Measurements from ENCODE around the gene MCUB.

GRCh38 chr4:109590905-109591304, 30.9 kb downstream of the MCUB start:
- TF ChIP-seq POLR2A (IDR thresholded peaks at IDR 0.05; ENCODE audit: low read length) (no peak), TFCP2L1 (CRISPR knock-in tag; IDR thresholded peaks at IDR 0.05) (no peak), MYC (IDR thresholded peaks at IDR 0.05; ENCODE audit: borderline replicate concordance, low read length) (no peak), HDAC2 (IDR thresholded peaks at IDR 0.05) (no peak), REST (IDR thresholded peaks at IDR 0.05) (no peak), MAX (IDR thresholded peaks at IDR 0.05) (no peak), SREBF2 (IDR thresholded peaks at IDR 0.05) (no peak)
- TF ChIP-seq, protein P1, sequence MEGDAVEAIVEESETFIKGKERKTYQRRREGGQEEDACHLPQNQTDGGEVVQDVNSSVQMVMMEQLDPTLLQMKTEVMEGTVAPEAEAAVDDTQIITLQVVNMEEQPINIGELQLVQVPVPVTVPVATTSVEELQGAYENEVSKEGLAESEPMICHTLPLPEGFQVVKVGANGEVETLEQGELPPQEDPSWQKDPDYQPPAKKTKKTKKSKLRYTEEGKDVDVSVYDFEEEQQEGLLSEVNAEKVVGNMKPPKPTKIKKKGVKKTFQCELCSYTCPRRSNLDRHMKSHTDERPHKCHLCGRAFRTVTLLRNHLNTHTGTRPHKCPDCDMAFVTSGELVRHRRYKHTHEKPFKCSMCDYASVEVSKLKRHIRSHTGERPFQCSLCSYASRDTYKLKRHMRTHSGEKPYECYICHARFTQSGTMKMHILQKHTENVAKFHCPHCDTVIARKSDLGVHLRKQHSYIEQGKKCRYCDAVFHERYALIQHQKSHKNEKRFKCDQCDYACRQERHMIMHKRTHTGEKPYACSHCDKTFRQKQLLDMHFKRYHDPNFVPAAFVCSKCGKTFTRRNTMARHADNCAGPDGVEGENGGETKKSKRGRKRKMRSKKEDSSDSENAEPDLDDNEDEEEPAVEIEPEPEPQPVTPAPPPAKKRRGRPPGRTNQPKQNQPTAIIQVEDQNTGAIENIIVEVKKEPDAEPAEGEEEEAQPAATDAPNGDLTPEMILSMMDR (IDR thresholded peaks at IDR 0.05), result no peak

Data from A549 (cell line).